Measurements from ENCODE around the gene TRIM7.

The TRIM7 gene

GRCh38 chr5:181156758-181157157 is 48.2 kb downstream of the TRIM7 start:
- Histone ChIP-seq H4K20me1 (ENCODE audit: control insufficient read depth, insufficient read depth, low read depth, low read length) (no peaks in the 10 kb centered on the region), H3K27me3 (ENCODE audit: control insufficient read depth, low read length) (no peaks in the 10 kb centered on the region), H3K79me2 (ENCODE audit: control insufficient read depth, low read length) (no peaks in the 10 kb centered on the region), H3K36me3 (ENCODE audit: control insufficient read depth, low read length) (no peaks in the 10 kb centered on the region), H3K4me3 (ENCODE audit: low read length) (no peak overlapping the region), H3K4me1 (ENCODE audit: control insufficient read depth, low read length) (peaks cover 22% of the 10 kb centered on the region), H3K4me2 (ENCODE audit: low read length) (no peak overlapping the region), H3F3A (ENCODE audit: control insufficient read depth, insufficient read depth) (peaks cover 15% of the 10 kb centered on the region), H3K27ac (ENCODE audit: low read depth, low read length) (no peak overlapping the region), H3K9me2 (replicated peaks; ENCODE audit: control insufficient read depth, low read length) (no peaks in the 10 kb centered on the region), H3K9me3 (ENCODE audit: control insufficient read depth, insufficient read depth, low read length) (no peaks in the 10 kb centered on the region; the same call in 1 of the 2 replicates)
- TF ChIP-seq CTCF (IDR thresholded peaks at IDR 0.05; ENCODE audit: low read depth, low read length, poor library complexity, severe bottlenecking): no peak
- TF ChIP-seq EZH2phosphoT487 (IDR thresholded peaks at IDR 0.05; ENCODE audit: borderline replicate concordance, low read length): no peak

- Histone ChIP-seq H3F3A (ENCODE audit: control insufficient read depth, insufficient read depth) (no peaks in the 10 kb centered on the region), H3K9me3 (ENCODE audit: control insufficient read depth, insufficient read depth, low read length) (no peaks in the 10 kb centered on the region; the same call in 1 of the 2 replicates), H4K20me1 (ENCODE audit: control insufficient read depth, insufficient read depth, low read depth, low read length) (no peaks in the 10 kb centered on the region), H3K4me3 (ENCODE audit: low read length) (no peak overlapping the region), H3K79me2 (ENCODE audit: control insufficient read depth, low read length) (no peaks in the 10 kb centered on the region), H3K9me2 (replicated peaks; ENCODE audit: control insufficient read depth, low read length) (no peaks in the 10 kb centered on the region), H3K27ac (ENCODE audit: low read depth, low read length) (no peak overlapping the region), H3K27me3 (ENCODE audit: control insufficient read depth, low read length) (no peaks in the 10 kb centered on the region), H3K36me3 (ENCODE audit: control insufficient read depth, low read length) (no peaks in the 10 kb centered on the region), H3K4me1 (ENCODE audit: control insufficient read depth, low read length) (peaks cover 3% of the 10 kb centered on the region; the same call in 1 of the 2 replicates), H3K4me2 (ENCODE audit: low read length) (no peak overlapping the region)
- TF ChIP-seq CTCF (IDR thresholded peaks at IDR 0.05; ENCODE audit: low read depth, low read length, poor library complexity, severe bottlenecking) (no peak), EZH2phosphoT487 (IDR thresholded peaks at IDR 0.05; ENCODE audit: borderline replicate concordance, low read length) (no peak)
Measured at GRCh38 chr5:181153814-181154213, 51.2 kb downstream of the TRIM7 start.

- Histone ChIP-seq H3K9me2 (replicated peaks; ENCODE audit: control insufficient read depth, low read length) (no peaks in the 10 kb centered on the region), H4K20me1 (ENCODE audit: control insufficient read depth, insufficient read depth, low read depth, low read length) (no peaks in the 10 kb centered on the region), H3F3A (ENCODE audit: control insufficient read depth, insufficient read depth) (no peaks in the 10 kb centered on the region), H3K36me3 (ENCODE audit: control insufficient read depth, low read length) (no peaks in the 10 kb centered on the region), H3K9me3 (ENCODE audit: control insufficient read depth, insufficient read depth, low read length) (no peaks in the 10 kb centered on the region; the same call in 1 of the 2 replicates), H3K27ac (ENCODE audit: low read depth, low read length) (no peak overlapping the region), H3K27me3 (ENCODE audit: control insufficient read depth, low read length) (no peaks in the 10 kb centered on the region), H3K4me2 (ENCODE audit: low read length) (no peak overlapping the region), H3K79me2 (ENCODE audit: control insufficient read depth, low read length) (no peaks in the 10 kb centered on the region), H3K4me3 (ENCODE audit: low read length) (no peak overlapping the region), H3K4me1 (ENCODE audit: control insufficient read depth, low read length) (peaks cover 3% of the 10 kb centered on the region; the same call in 1 of the 2 replicates)
- no peak for TF ChIP-seq EZH2phosphoT487 (IDR thresholded peaks at IDR 0.05; ENCODE audit: borderline replicate concordance, low read length)
- TF ChIP-seq CTCF (IDR thresholded peaks at IDR 0.05; ENCODE audit: low read depth, low read length, poor library complexity, severe bottlenecking): no peak
Measured at GRCh38 chr5:181152406-181152805, 52.6 kb downstream of the TRIM7 start.
